GM21528 (cell line): ENCODE measurements around the gene GAA.
"Not testable (repeated sequence)": the region's sequence is repeated elsewhere in the genome, so short reads cannot be mapped to it uniquely, and the experiment has no call there.

Experiments used
- ATAC-seq: cut with Tn5 transposase; IDR thresholded peaks from one replicate; pipeline ENCODE4 v1.9.1; 2021; ENCODE audit warnings: mild to moderate bottlenecking, moderate library complexity; ENCODE audit not compliant: unreplicated experiment, low FRiP score

The GAA gene

GRCh38 chr17:80138856-80139426, 37.6 kb downstream of the GAA start:
- no peak for ATAC-seq

- no peak for ATAC-seq
Measured at GRCh38 chr17:80141463-80142165, 40.2 kb downstream of the GAA start.

GRCh38 chr17:80142929-80143328, 41.5 kb downstream of the GAA start:
- no peak for ATAC-seq

GRCh38 chr17:80145076-80146075, 44.0 kb downstream of the GAA start:
- no peak for ATAC-seq

- ATAC-seq, result peak; percentile 12
Measured at GRCh38 chr17:80146121-80147034, 45.0 kb downstream of the GAA start.

- ATAC-seq, result peak; percentile 74
Measured at GRCh38 chr17:80147035-80147822, 45.8 kb downstream of the GAA start, which contains the start of gene EIF4A3. TSS of gene EIF4A3 (minus strand) at chr17:80147128. CDS start at chr17:80146961, 167 bp downstream.

GRCh38 chr17:80151333-80151732, 50.0 kb downstream of the GAA start:
- ATAC-seq, result no peak

GRCh38 chr17:80152081-80152702, 50.8 kb downstream of the GAA start:
- no peak for ATAC-seq

- ATAC-seq, result no peak
Measured at GRCh38 chr17:80153004-80153403, 51.6 kb downstream of the GAA start.

GRCh38 chr17:80154166-80154565, 52.8 kb downstream of the GAA start:
- ATAC-seq, result no peak

GRCh38 chr17:80155600-80155999, 54.2 kb downstream of the GAA start:
- not testable (repeated sequence) for ATAC-seq

GRCh38 chr17:80158846-80159245, 57.5 kb downstream of the GAA start:
- no peak for ATAC-seq

GRCh38 chr17:80160536-80160935, 59.2 kb downstream of the GAA start:
- no peak for ATAC-seq

- ATAC-seq, result no peak
Measured at GRCh38 chr17:80163336-80163735, 62.0 kb downstream of the GAA start.

- ATAC-seq, result no peak
Measured at GRCh38 chr17:80164185-80164584, 62.8 kb downstream of the GAA start.

- ATAC-seq, result no peak
Measured at GRCh38 chr17:80166446-80166845, 65.1 kb downstream of the GAA start.

GRCh38 chr17:80168371-80168770, 67.0 kb downstream of the GAA start:
- no peak for ATAC-seq

- ATAC-seq, result no peak
Measured at GRCh38 chr17:80169107-80169506, 67.7 kb downstream of the GAA start.
